G401 (cell line): Measurements from ENCODE around the gene PDE4B. TPM values are rescaled to one million over a fixed set of nuclear protein-coding genes. Genes with fewer than 3 reads are reported as not detected.
"Not testable (repeated sequence)": the region's sequence is repeated elsewhere in the genome, so short reads cannot be mapped to it uniquely, and the experiment has no call there.

Experiments
- DNase-seq: peaks from one replicate; pipeline ENCODE4 v3.0.0-alpha.2; 2015; ENCODE audit warnings: low spot score
- in situ Hi-C: cut with HindIII; loops from 2 replicates; pipeline ENCODE4 v1.10.0; 2016; ENCODE audit warnings: low sequenced_read_pairs, mixed read lengths
- total RNA-seq: library from RNA; depleted of rRNA; stranded (reverse); fragments of >200 nt; shearing (Covaris generic); gene quantifications from 2 replicates; pipeline ENCODE4 v1.2.3, GENCODE V29; 2014

PDE4B gene
- total RNA-seq, 1 experiment from 2014 or later: not detected

- in situ Hi-C loops: no loop called here
These were observed 285.7 kb downstream of the PDE4B start for GRCh38 chr1:66078412-66078811.

GRCh38 chr1:66083003-66083402 is 290.3 kb downstream of the PDE4B start:
- in situ Hi-C loops: no loop called here

More at GRCh38 chr1:66078412-66078811, 285.7 kb downstream of the PDE4B start:
- DNase-seq: no peak

GRCh38 chr1:66084442-66084841 is 291.7 kb downstream of the PDE4B start:
- in situ Hi-C loops: no loop called here
- DNase-seq: no peak

More at GRCh38 chr1:66083003-66083402, 290.3 kb downstream of the PDE4B start:
- DNase-seq: no peak

- in situ Hi-C loops: no loop called here
- no peak for DNase-seq
These were observed 292.9 kb downstream of the PDE4B start for GRCh38 chr1:66085600-66085999.

GRCh38 chr1:66088787-66089186 is 296.1 kb downstream of the PDE4B start:
- DNase-seq: no peak
- in situ Hi-C loops: no loop called here

GRCh38 chr1:66090859-66091457 is 298.3 kb downstream of the PDE4B start:
- in situ Hi-C loops: no loop called here
- DNase-seq: no peak

- in situ Hi-C loops: no loop called here
- no peak for DNase-seq
These were observed 302.5 kb downstream of the PDE4B start for GRCh38 chr1:66095190-66095589.

- DNase-seq, in situ Hi-C loops: not testable (repeated sequence)
These were observed 308.3 kb downstream of the PDE4B start for GRCh38 chr1:66100959-66101358.

GRCh38 chr1:66104076-66104475 is 311.4 kb downstream of the PDE4B start:
- in situ Hi-C loops, DNase-seq: not testable (repeated sequence)

GRCh38 chr1:66108624-66109023 is 315.9 kb downstream of the PDE4B start:
- DNase-seq: no peak
- in situ Hi-C loops: no loop called here

GRCh38 chr1:66112744-66113400 is 320.2 kb downstream of the PDE4B start:
- no peak for DNase-seq
- in situ Hi-C loops: no loop called here

GRCh38 chr1:66119148-66119547 is 326.5 kb downstream of the PDE4B start:
- DNase-seq: no peak
- in situ Hi-C loops: no loop called here

GRCh38 chr1:66124670-66125069 is 332.0 kb downstream of the PDE4B start:
- no peak for DNase-seq
- in situ Hi-C loops: no loop called here

- in situ Hi-C loops, DNase-seq: not testable (repeated sequence)
These were observed 335.9 kb downstream of the PDE4B start for GRCh38 chr1:66128641-66129040.

GRCh38 chr1:66132324-66132723 is 339.6 kb downstream of the PDE4B start:
- in situ Hi-C loops: no loop called here
- no peak for DNase-seq

- in situ Hi-C loops: no loop called here
- no peak for DNase-seq
These were observed 341.3 kb downstream of the PDE4B start for GRCh38 chr1:66134004-66134403.

- no peak for DNase-seq
- in situ Hi-C loops: no loop called here
These were observed 342.5 kb downstream of the PDE4B start for GRCh38 chr1:66135161-66135560.

- in situ Hi-C loops, DNase-seq: not testable (repeated sequence)
These were observed 343.7 kb downstream of the PDE4B start for GRCh38 chr1:66136423-66136822.

- in situ Hi-C loops: no loop called here
- no peak for DNase-seq
These were observed 344.5 kb downstream of the PDE4B start for GRCh38 chr1:66137235-66137634.

- in situ Hi-C loops: no loop called here
These were observed 345.9 kb downstream of the PDE4B start for GRCh38 chr1:66138613-66139012.

GRCh38 chr1:66140072-66140471 is 347.4 kb downstream of the PDE4B start:
- in situ Hi-C loops: no loop called here
- no peak for DNase-seq

More at GRCh38 chr1:66138613-66139012, 345.9 kb downstream of the PDE4B start:
- DNase-seq: no peak
